ENCODE measurements around the gene DTNBP1.

The DTNBP1 gene

GRCh38 chr6:15623276-15624116, 39.3 kb downstream of the DTNBP1 start:
- DNase-seq (ENCODE audit: low read depth in 2 of 2): no peak

GRCh38 chr6:15622045-15622740, 40.6 kb downstream of the DTNBP1 start:
- no peak for DNase-seq (ENCODE audit: low read depth in 2 of 2)

- DNase-seq (ENCODE audit: low read depth in 2 of 2): no peak
Measured at GRCh38 chr6:15621203-15622044, 41.4 kb downstream of the DTNBP1 start.

DNA sequence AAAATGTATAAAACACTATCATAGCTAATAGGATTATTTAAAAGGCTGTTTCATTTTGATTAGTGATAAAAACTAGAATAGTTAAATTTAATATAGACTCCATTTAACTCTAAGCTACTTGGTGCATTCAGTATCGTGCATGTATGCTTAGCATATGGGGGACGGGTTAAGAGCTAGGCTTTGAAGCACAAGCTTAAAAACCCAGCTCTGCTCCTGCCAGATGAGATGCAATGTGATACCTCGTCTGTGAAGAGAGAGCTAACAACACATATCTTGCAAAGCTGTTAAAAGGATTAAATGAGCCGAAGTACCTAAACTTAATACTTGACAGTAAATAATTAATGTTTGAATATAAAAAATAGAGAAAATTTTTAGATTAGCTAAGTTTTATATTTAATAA, 42.2 kb downstream of the DTNBP1 start:
- no peak for DNase-seq (ENCODE audit: low read depth in 2 of 2)

DNA sequence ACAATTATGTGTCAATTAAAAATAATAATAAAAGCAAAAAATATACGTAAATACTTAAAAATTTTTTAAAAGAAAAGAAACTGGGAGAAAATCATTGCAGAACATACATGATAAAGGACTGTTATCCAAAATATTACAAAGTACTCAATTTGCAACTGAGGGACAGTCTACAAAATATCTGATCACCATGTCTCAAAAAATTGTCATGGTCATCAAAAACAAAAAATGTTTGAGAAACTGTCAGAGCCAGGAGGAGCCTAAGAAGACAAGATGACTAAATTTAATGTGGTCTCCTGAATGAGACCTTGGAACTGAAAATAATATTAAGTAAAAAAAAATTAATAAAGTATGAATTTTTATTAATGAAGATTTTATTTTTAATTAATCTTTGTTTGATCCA, 43.5 kb downstream of the DTNBP1 start:
- no peak for DNase-seq (ENCODE audit: low read depth in 2 of 2)

- no peak for DNase-seq (ENCODE audit: low read depth in 2 of 2)
Measured at GRCh38 chr6:15618685-15619084, 44.1 kb downstream of the DTNBP1 start.

GRCh38 chr6:15616261-15616660, 46.6 kb downstream of the DTNBP1 start:
- no peak for DNase-seq (ENCODE audit: low read depth in 2 of 2)

DNA sequence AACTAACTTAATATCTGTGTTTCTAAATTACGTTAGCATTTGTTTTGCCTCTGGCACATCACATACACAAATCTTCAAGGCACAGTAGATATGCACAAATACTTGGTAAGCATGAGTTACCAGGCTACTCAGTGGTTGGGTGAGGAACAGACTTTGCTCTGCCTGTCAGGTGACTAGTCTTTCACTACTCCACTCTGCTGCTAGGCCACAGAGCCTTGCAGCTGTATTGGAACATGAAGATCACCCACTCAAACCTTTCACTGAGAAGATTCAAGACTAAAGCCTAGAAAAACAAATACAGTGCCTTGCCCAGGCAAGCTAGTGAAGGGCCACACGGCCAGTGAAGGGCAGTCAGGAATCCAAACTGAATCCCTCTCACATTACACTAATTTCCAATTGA, 47.0 kb downstream of the DTNBP1 start:
- DNase-seq (ENCODE audit: low read depth in 2 of 2): no peak

DNA sequence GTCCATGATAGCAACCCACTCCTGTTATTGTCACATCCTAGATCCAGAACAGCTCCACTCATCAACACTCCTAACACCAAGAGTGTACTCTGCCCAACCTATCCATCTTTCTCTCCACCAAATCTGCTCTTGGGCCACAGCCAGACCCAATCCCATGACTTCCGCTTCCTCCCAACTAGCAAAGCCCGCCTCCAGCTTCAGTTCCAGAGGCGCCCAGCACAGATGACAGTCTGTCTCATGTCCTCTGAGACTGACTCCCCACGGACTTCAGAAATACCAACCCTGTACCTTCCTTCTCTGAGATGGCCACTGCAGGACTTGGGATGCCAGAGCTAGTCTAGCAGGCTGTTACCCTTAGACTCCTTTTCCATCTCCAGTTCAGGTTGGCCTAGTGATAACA, 48.6 kb downstream of the DTNBP1 start:
- DNase-seq (ENCODE audit: low read depth in 2 of 2): no peak

GRCh38 chr6:15608396-15608795, 54.4 kb downstream of the DTNBP1 start:
- no peak for DNase-seq (ENCODE audit: low read depth in 2 of 2)

GRCh38 chr6:15607603-15608002, 55.2 kb downstream of the DTNBP1 start:
- DNase-seq (ENCODE audit: low read depth in 2 of 2): no peak

- no peak for DNase-seq (ENCODE audit: low read depth in 2 of 2)
Measured at GRCh38 chr6:15606347-15606746, 56.5 kb downstream of the DTNBP1 start.

- DNase-seq (ENCODE audit: low read depth in 2 of 2): no peak
Measured at GRCh38 chr6:15604843-15605242, 58.0 kb downstream of the DTNBP1 start.

DNA sequence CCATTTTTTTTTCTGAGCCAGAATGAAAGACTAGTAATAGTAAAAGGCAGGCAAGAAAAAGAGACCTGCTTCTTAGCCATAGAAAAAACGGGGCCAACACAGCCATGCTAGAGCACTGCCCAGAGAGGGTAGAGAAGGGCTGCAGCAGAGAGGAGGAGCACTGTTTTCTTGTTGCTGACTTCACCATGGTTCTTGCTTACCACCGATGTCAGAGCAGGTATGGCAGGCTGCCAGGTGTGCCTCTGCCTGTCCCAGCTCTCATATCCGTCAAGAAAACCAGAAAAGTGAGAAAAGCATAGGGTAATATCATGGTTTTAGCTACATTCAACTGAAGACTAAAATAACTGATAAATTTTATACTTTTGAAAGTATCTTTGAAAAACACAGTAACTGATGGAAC, 60.7 kb downstream of the DTNBP1 start:
- peak in 1 of 2 donors; percentile 6 for DNase-seq (ENCODE audit: low read depth in 2 of 2)

GRCh38 chr6:15598273-15598798, 64.5 kb downstream of the DTNBP1 start:
- DNase-seq (ENCODE audit: low read depth in 2 of 2): no peak

- DNase-seq (ENCODE audit: low read depth in 2 of 2): no peak
Measured at GRCh38 chr6:15596186-15596896, 66.5 kb downstream of the DTNBP1 start.

DNA sequence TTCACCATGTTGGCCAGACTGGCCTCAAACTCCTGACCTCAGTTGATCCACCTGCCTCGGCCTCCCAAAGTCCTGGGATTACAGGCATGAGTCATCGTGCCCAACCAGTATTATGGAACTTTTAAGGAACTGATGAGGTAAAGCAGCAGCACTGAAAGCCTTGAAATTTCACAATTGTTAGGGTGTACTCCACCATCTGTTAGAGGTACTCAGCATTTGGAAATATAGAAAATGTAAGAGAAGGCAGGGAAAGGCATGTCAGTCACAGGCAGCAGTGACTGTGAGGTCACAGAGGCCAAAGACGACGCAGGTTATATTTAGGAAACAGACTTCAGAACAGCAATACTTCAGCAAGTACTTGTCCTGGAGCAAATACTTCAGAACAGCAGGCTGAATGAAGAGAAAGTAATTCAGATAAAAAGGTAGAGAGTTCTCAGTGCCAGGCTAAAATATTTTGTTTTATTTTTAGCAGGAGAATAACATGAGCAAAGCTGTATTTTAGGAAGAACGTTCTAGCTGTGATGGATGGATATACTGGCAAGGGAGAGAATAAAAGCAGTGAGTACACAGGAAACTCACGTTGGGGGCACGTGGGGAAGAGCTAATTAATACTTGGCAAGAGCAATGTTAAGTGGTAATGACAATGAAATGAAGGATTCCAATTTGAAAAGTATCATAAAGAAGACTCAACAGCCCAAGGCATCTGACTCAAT, 67.2 kb downstream of the DTNBP1 start:
- DNase-seq (ENCODE audit: low read depth in 2 of 2): no peak

GRCh38 chr6:15594512-15595259, 68.1 kb downstream of the DTNBP1 start:
- no peak for DNase-seq (ENCODE audit: low read depth in 2 of 2)

- no peak for DNase-seq (ENCODE audit: low read depth in 2 of 2)
Measured at GRCh38 chr6:15593798-15594197, 69.0 kb downstream of the DTNBP1 start.

GRCh38 chr6:15592610-15593009, 70.2 kb downstream of the DTNBP1 start:
- DNase-seq (ENCODE audit: low read depth in 2 of 2): no peak
